Esophagus (tissue), 2 donors: ENCODE results near the gene LAPTM4A. TPM values are rescaled to one million over a fixed set of nuclear protein-coding genes. Genes with fewer than 3 reads are reported as not detected.
A peak's percentile ranks its signal among the peaks of the same experiment; 100 is the strongest.
"Not testable (repeated sequence)": the region's sequence is repeated elsewhere in the genome, so short reads cannot be mapped to it uniquely, and the experiment has no call there.

Experiments
- H3K27ac ChIP-seq, 2 donors: one replicate each; pipeline ENCODE4 v1.5.1; 2013; ENCODE audit warnings: low read depth in 2 of 2, mild to moderate bottlenecking in 2 of 2, inconsistent platforms in 1 of 2, low read length in 1 of 2, moderate library complexity in 1 of 2
- H3K27me3 ChIP-seq, 2 donors: one replicate each; pipeline ENCODE4 v1.6.1; 2013; ENCODE audit warnings: low read length in 2 of 2, control low read depth in 1 of 2, mild to moderate bottlenecking in 1 of 2; ENCODE audit not compliant: insufficient read depth in 2 of 2, control insufficient read depth in 1 of 2
- H3K36me3 ChIP-seq, 2 donors: one replicate each; pipeline ENCODE4 v1.6.1; 2013; ENCODE audit warnings: low read length in 1 of 2; ENCODE audit not compliant: control insufficient read depth in 2 of 2, insufficient read depth in 2 of 2
- H3K4me1 ChIP-seq, 2 donors: one replicate each; pipeline ENCODE4 v1.6.1; 2013; ENCODE audit warnings: low read length in 1 of 2; ENCODE audit not compliant: control insufficient read depth in 2 of 2, insufficient read depth in 2 of 2
- H3K4me3 ChIP-seq, 2 donors: one replicate each; pipeline ENCODE4 v1.5.1; 2013; ENCODE audit warnings: low read length in 2 of 2, mild to moderate bottlenecking in 2 of 2, low read depth in 1 of 2, moderate library complexity in 1 of 2
- H3K9me3 ChIP-seq, 2 donors: one replicate each; pipeline ENCODE4 v1.6.1; 2013; ENCODE audit warnings: mild to moderate bottlenecking in 2 of 2, low read depth in 1 of 2, low read length in 1 of 2, moderate library complexity in 1 of 2; ENCODE audit not compliant: control insufficient read depth in 2 of 2, insufficient read depth in 1 of 2
- WGBS, 2 donors: extraction: QIAGEN DNeasy Blood & Tissue Kit; methylation state at CpG; one replicate each; pipeline ENCODE4 v1.1.7; 2013; 5-methylcytosine and 5-hydroxymethylcytosine counted together
- polyA plus RNA-seq, 2 donors: library from polyadenylated mRNA; stranded (reverse); fragments of 200-250 nt; gene quantifications; one replicate each; pipeline ENCODE4 v1.2.3, GENCODE V29; 2013
- donor health status: healthy with polysubstance abuse.
- donor health status: Bipolar disorder and iron deficiency.

LAPTM4A gene
- polyA plus RNA-seq, 2 donors, result 57.7 to 148 TPM

DNA sequence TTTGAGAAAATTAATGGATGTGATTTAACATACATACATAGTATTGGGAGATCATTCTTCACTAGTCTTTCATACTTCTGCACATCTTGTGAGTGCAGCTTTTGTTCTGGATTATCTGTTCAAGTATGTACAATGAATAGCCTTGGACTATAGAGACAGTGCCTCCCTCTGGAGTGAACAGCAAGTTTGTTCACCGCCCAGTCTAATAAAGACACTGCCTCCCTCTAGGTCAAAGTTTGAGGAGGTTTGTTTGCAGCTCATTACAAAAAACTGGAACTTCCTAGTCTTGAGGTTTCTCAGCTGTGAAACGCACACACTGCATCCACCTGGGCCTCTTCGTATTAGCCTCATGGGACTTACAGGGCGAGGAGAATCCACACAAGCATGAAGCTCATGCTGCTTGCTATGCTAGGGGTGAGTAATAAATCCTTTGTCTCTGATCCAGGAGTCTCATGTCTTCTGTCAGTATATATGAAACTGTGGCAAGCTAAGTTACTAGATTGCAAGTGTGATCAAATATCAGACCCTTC is 26.0 kb upstream of the LAPTM4A start:
- Histone ChIP-seq H3K9me3 (peaks cover 0 to 4% of the 10 kb centered on the region in 2 donors), H3K27ac (no peak overlapping the region)
- 87 to 91% methylated on average over 4 of the region's 4 CpGs for WGBS, 2 donors

GRCh38 chr2:20076757-20077156 is 25.3 kb upstream of the LAPTM4A start:
- no peaks in the 10 kb centered on the region for H3K36me3 ChIP-seq
- no peak overlapping the region for H3K27ac ChIP-seq
- H3K27me3 ChIP-seq, result no peaks in the 10 kb centered on the region
- no peak overlapping the region for H3K4me3 ChIP-seq
- H3K9me3 ChIP-seq, result peaks cover 0 to 4% of the 10 kb centered on the region in 2 donors
- H3K4me1 ChIP-seq, result peaks cover 0 to 3% of the 10 kb centered on the region in 2 donors
- 86 to 90% methylated on average over 6 of the region's 6 CpGs for WGBS, 2 donors

More for the DNA sequence above, 26.0 kb upstream of the LAPTM4A start:
- Histone ChIP-seq H3K4me3 (no peak overlapping the region), H3K4me1 (peaks cover 0 to 4% of the 10 kb centered on the region in 2 donors), H3K36me3 (no peaks in the 10 kb centered on the region), H3K27me3 (no peaks in the 10 kb centered on the region)

DNA sequence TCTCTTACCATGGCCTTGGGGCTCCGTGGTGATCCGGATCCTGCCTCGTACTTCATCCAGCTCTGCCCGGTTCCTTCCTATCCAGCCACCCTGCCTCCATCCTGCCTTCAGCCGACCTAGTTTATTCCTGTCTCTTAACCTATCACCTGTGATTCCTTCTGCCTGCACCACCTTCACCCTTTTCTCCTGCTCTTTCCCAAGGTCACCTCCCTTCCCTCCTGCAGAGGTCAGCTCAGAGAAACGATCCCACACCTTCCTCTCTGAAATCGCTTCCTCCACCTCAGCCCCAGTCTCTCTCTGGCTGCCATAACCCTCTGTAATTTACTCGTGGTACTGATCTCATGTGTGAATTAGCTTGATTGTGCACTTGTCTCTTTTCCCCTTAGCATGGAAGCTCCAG is 23.5 kb upstream of the LAPTM4A start:
- Histone ChIP-seq H3K4me1 (peaks cover 0 to 6% of the 10 kb centered on the region in 2 donors), H3K27ac (no peak overlapping the region), H3K4me3 (no peak overlapping the region), H3K36me3 (no peaks in the 10 kb centered on the region), H3K9me3 (peaks cover 0 to 4% of the 10 kb centered on the region in 2 donors), H3K27me3 (no peaks in the 10 kb centered on the region)
- 71 to 82% methylated on average over 8 of the region's 8 CpGs for WGBS, 2 donors

DNA sequence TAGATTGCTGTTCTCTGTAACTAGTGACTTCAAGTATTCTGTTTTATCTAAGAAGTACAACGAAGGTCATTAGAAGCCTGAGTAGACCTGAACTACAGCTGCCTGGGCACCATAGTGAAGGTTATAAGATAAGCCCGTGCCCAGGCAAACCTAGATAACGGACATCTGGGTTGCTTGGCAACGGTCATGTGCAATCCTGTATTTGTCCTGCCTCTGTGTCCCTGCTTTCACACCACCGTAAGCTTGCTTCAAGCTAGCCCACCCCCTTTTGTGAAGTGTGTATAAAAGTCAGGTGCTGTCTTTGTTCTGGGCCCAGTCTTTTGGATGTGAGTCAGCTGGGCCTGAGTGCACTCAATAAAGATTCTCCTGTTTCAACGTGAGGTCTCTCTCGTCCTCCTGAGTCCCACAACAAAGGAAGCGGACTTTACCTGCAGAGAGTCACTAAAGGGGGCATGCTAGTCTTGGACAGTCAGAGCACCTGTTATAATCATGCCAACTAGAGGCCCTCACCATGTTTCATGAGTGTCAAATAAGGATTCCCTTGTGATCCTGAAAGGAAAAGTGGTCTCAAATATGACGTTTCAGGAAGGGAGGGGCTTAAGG is 22.7 kb upstream of the LAPTM4A start:
- not testable (repeated sequence) for H3K4me1 ChIP-seq, H3K9me3 ChIP-seq, H3K36me3 ChIP-seq, H3K4me3 ChIP-seq, H3K27me3 ChIP-seq, H3K27ac ChIP-seq
- 59 to 68% methylated on average over 9 of the region's 9 CpGs for WGBS, 2 donors

DNA sequence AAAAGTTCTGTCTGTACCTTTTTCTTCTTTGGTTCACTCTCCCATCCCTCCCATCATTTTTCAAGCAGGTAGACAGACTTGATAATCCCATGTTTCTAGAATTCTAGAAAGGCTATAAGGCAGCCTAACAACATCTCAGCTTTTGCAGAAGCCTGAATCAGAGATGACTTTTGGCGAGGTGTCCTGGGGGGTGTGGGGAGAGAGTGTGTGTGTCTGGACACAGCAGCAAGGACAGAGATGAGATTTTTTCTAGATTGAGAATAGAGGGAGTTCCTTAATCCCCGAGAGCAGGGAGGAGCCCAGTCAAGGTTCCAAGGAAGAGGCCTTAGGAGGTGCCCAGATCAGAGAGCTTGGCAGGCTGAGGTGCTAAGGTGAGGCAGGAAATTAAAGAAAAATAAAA is 22.0 kb upstream of the LAPTM4A start:
- WGBS, 2 donors, result 50 to 60% methylated on average over 2 of the region's 2 CpGs
- Histone ChIP-seq H3K27me3 (no peaks in the 10 kb centered on the region), H3K27ac (no peak overlapping the region), H3K9me3 (peaks cover 0 to 4% of the 10 kb centered on the region in 2 donors), H3K36me3 (no peaks in the 10 kb centered on the region), H3K4me1 (peaks cover 0 to 6% of the 10 kb centered on the region in 2 donors), H3K4me3 (no peak overlapping the region)

DNA sequence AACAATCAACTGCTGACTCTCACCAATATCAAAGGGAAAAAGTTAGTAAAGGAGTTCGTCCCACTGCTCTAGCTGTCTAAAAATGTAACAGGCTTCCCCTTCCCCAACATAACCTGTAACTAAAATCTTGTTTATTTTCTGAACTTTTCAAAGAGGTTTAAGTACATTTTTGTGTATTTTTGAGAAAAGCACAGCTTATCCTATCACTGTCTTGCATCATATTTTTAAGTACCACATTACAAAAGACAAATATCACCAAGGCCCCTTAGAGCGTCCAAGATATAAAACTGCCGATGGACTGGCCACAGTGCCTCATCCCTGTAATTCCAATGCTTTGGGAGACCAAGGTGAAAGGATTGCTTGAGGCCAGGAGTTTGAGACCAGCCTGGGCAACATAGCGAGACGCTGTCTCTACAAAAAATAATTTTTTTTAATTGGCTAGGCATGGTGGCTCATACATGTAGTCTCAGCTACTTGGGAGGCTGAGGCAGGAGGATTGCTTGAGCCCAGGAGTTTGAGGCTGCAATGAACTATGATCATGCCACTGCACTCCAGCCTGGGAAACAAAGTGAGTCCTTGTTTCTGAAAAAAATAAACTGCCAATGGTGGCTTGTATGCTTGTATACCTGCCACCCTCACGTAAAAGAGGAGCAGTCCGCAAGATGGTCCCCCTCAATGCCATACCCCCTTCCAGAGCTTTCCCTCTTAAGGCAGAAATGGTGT is 21.2 kb upstream of the LAPTM4A start:
- H3K36me3 ChIP-seq, result no peaks in the 10 kb centered on the region
- H3K4me3 ChIP-seq, result no peak overlapping the region
- peak overlapping the region; percentile 4 to 47 for H3K27ac ChIP-seq
- WGBS, 2 donors, result 83 to 88% methylated on average over 7 of the region's 7 CpGs
- peaks cover 0 to 6% of the 10 kb centered on the region in 2 donors for H3K4me1 ChIP-seq
- no peaks in the 10 kb centered on the region for H3K27me3 ChIP-seq
- peaks cover 0 to 4% of the 10 kb centered on the region in 2 donors for H3K9me3 ChIP-seq

- H3K36me3 ChIP-seq, result no peaks in the 10 kb centered on the region
- no peaks in the 10 kb centered on the region for H3K27me3 ChIP-seq
- peaks cover 0 to under 1% of the 10 kb centered on the region in 2 donors for H3K9me3 ChIP-seq
- WGBS, 2 donors, result 28 to 41% methylated on average over 14 of the region's 14 CpGs
- peak overlapping the region; percentile 67 to 86 for H3K27ac ChIP-seq
- H3K4me3 ChIP-seq, result no peak overlapping the region
- H3K4me1 ChIP-seq, result peaks cover 0 to 6% of the 10 kb centered on the region in 2 donors
These were observed 20.3 kb upstream of the LAPTM4A start for GRCh38 chr2:20071397-20072383.

GRCh38 chr2:20069756-20070155 is 18.3 kb upstream of the LAPTM4A start:
- Histone ChIP-seq H3K27ac (no peak overlapping the region), H3K27me3 (no peaks in the 10 kb centered on the region), H3K36me3 (no peaks in the 10 kb centered on the region), H3K9me3 (no peaks in the 10 kb centered on the region), H3K4me3 (no peak overlapping the region), H3K4me1 (peaks cover 0 to 15% of the 10 kb centered on the region in 2 donors)

DNA sequence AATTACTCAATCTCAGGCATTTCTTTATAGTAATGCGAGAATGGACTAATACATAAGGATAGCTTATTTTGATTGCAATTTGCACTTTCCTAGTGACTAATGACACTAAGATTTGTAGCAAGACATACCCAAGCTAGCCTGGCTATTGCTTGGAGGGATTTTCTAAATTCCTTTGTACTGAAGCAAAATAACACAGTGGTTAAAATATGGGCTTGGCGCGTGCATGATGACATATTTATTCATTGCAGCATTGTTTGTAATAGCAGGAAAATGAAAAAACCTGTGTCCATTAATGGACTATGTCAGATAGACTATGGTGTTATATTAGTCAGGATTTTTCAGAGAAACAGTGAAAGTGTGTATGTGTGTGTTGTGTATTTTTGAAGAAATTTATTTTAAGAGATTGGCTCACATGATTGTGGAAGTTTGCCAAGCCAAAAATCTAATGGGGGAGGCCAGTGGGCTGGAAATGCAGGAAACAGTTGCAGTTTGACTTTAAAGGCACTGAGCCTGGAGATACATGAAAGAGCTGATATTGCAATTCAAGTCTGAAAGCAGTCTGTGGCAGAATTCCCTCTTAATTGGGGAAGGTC is 16.7 kb upstream of the LAPTM4A start:
- Histone ChIP-seq H3K27ac (peak overlapping the region; percentile 13 to 36), H3K27me3 (no peaks in the 10 kb centered on the region), H3K4me1 (peaks cover 3 to 15% of the 10 kb centered on the region in 2 donors), H3K9me3 (no peaks in the 10 kb centered on the region), H3K36me3 (no peaks in the 10 kb centered on the region), H3K4me3 (no peak overlapping the region)
- WGBS, 2 donors, result 39 to 67% methylated on average over 3 of the region's 3 CpGs
